Activated CD4-positive, CD25-positive, alpha-beta regulatory T cell treated with anti-CD3 and anti-CD28 coated beads, Interleukin-2, amount 50 U/mL, for 16 hours (primary cell): ENCODE data around the gene SRPK2.
A peak's percentile ranks its signal among the peaks of the same experiment; 100 is the strongest.
"Not testable (repeated sequence)": the region's sequence is repeated elsewhere in the genome, so short reads cannot be mapped to it uniquely, and the experiment has no call there.

Source experiments
- DNase-seq: peaks from one replicate; pipeline ENCODE4 v3.0.0-alpha.2; 2020; ENCODE audit warnings: low read depth, low spot score

The SRPK2 gene

DNA sequence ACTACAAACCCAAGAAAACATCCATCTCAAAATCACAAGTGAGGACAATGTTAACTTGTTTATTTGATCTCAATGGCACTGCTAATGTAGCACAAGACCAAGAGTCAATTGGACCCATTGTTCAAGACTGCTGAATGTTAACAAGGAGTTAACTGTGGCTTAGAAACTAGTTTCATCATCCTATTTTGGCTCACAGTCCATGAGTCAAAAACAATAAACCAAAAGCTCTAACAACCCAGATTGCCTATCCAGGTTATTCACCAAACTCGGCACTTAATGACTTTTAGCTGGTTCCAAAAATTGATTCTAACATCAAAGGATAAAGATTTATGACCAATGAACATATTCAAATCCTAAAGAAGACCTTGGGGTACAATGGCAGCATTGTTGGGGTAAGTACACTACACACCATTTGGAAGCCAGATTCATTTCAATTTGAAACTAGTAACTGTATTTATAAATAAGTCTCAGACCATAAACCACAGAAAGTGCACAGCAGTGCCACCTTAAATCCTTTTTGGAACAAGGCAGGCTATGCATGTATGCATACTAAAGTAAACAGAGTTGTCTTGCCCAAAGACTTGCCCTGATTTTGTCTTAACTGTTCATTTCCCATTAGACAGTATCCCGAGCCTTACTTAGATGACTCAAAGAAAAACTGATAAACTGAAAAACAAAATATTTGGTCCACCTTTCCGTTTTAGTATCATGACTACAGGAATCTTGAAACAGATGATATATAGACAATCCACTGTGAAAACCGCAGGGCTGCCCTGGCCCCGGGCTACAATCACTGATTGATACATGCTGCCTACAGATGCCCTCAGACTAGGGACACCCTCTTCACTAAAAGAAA, 84.5 kb downstream of the SRPK2 start:
- no peak for DNase-seq

DNA sequence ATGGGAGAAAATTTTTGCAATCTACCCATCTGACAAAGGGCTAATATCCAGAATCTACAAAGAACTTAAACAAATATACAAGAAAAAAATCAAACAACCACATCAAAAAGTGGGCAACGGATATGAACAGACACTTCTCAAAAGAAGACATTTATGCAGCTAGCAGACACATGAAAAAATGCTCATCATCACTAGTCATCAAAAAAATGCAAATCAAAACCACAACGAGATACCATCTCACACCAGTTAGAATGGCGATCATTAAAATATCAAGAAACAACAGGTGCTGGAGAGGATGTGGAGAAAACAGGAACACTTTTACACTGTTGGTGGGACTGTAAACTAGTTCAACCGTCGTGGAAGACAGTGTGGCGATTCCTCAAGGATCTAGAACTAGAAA, 88.1 kb downstream of the SRPK2 start:
- peak; percentile 6 for DNase-seq

DNA sequence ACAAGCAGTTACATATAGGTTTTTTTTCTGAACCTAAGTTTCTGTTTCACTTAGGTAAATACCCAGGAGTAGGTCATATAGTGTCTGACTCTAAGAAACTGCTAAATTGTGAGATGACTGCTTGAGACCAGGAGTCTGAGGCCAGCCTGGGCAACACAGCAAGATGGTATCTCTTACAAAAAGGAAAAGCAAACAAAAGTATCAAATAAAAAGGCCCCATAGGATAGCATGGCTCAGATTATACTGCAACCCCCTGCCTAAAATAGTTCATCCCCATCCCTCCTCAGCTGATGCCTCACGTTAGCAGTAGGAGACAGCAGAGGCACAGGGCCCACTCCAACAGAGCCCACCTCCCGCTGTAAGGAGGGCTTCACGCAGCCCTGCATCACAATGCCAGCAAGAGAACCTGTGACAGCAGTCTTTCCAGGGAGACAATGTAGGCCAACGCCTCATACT, 90.3 kb downstream of the SRPK2 start:
- DNase-seq: no peak

DNA sequence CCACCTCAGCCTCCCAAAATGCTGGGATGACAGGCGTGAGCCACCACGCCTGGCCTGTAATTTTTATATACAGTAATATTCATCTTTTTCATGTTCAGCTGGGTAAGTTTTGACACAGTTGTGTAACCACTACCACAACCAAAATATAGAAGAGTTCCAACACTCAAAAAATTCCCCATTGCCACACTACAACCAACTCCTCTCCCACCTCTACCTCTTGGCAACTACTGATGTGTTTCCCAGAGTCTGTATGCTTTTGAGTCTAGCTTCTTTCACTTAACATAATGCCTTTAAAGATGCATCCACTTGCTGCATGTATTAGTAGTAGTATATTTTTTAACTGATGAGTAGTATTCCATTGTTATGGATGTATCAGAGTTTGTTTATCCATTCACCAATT, 90.7 kb downstream of the SRPK2 start:
- DNase-seq: no peak

DNA sequence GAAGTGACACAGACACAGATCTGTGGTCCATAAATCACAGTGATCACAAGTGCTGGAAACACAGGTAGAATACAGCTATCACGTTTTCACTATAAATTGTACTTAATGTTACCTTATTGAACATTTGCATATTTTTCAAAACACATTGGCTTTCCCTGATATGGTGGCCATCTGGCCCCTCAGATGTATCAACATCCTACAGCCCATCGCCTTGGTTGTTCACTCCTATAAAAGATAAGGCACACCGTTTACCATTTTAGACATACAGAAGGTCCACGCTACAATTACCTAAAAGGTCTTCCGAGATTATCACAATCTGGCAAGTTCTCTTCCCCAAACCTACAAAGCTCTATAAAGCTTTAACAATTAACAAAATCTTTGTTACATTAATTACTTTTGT, 91.4 kb downstream of the SRPK2 start:
- no peak for DNase-seq

DNA sequence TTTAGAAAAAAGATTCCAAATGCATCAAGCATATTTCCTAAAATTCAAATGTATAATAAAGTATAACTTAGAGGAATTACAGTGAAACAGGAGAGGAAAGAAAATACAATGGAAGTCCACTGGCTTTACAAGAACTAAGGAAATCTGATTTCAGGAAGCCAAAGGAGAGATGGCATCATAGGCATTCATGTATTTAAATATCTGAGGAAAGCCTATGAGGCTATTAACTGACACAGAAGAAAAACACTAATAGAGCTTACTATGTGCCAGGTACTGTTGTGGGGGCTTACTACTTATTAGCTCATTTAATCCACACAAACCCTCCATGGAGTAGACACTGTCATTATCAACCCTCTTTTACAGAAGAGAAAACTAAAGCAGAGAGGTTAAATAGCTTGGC, 92.2 kb downstream of the SRPK2 start:
- no peak for DNase-seq

DNA sequence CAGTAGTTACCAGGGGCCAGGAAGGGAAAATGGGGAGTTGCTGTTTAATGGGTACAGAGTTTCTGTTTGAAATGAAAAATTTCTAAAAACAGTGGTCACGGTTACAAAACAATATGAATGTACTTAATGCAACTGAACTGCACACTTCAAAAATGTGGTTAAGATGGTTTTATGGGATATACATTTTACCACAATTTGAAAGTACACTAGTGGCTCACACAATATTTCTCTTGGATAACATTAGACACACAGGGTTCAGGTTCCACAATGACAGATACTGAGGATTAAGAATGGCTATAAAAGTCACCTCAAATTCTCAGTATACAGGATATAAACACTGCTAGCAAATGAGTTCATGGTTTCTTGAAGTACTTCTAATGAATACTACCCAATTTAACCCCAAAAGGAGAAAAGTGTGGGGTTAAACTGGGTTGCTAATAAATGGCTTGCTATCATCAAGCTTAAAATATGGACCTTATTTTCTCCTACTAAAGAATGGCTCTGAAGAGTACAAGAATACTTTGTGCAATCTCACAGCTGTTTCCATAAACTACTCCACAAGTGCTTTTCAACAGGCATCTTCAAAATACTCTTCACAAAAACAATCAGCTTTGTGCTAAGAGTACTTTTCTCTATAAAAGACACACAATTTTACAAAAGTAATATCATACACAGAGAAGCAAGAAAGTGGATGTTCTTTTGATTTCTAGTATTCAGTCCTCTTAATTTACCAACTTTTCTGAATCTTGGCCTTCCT, 92.9 kb downstream of the SRPK2 start:
- no peak for DNase-seq

DNA sequence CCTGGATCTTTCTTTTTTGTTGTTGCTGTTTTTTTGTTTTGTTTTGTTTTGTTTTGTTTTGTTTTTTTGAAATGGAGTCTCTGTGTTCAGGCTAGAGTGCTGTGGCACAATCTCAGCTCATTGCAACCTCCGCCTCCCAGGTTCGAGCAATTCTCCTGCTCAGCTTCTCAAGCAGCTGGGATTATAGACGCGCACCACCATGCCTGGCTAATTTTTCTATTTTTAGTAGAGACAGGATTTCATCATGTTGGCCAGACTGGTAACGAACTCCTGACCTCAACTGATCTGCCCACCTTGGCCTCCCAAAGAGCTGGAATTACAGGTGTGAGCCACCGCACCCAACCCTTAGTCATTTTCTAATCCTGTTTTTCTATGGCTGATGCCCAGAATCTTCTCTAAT, 94.2 kb downstream of the SRPK2 start:
- DNase-seq: not testable (repeated sequence)

DNA sequence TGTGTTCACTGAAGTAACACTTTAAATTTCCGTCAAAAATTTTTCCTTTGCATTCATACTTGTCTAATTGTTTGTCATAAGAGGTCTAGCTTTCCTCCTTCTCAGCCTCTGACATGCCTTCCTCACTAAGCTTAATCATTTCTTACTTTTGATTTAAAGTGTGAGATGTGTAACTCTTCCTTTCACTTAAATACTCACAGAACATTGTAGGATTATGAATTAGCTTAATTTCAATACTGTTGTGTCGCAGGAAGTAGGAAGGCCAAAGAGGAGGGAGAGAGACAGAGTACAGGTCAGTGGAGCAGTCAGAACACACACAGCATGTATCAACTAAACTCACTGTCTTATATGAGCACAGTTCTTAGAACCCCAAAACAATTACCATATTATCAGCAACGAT, 99.0 kb downstream of the SRPK2 start:
- no peak for DNase-seq

DNA sequence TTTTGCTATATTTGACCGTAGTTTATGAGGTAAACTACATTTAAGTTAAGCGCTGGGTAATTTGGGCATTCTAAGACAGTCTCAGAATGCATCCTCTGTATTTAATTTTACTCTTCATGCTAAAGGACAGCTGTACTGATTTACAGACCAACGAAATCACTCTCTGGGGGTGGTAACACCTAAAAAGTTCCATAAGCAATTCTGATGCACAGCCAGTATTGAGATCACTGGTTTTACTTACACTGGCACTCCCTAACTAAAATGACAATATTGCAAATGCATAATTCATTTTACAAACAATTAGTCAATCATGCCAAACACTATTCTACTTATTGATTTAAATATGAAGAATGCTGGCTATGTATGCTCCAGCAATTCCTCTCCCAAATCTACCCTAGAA, 102.3 kb downstream of the SRPK2 start:
- DNase-seq: no peak

DNA sequence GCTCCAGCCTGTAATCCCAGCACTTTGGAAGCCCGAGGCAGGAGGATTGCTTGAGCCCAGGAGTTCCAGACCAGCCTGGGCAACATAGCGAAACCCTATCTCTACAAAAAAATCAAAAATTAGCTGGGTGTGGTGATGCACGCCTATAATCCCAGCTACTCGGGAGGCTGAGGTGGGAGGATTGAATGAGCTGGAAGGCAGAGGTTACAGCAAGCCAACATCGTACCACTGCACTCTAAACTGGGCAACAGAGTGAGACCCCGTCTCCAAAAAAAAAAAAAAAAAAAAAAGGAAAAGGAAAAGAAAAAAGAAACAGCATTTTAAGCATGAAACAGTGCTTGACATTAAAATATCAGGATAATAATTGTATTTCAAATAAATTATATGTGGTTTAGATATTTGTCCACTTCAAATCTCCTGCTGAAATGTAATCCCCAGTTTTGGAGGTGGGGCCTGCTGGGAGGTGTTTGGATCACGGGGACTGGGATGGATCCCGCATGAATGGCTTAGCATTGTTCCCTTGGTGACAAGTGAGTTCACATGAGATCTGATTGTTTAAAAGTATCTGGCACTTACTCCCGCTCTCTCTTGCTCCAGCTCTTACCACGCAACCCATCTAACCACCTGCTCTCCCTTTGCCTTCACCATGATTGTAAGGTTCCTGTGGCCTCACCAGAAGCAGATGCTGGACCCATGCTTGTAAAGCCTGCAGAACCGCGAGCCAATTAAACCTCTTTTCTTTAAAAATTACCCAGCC, 103.4 kb downstream of the SRPK2 start:
- DNase-seq: no peak

DNA sequence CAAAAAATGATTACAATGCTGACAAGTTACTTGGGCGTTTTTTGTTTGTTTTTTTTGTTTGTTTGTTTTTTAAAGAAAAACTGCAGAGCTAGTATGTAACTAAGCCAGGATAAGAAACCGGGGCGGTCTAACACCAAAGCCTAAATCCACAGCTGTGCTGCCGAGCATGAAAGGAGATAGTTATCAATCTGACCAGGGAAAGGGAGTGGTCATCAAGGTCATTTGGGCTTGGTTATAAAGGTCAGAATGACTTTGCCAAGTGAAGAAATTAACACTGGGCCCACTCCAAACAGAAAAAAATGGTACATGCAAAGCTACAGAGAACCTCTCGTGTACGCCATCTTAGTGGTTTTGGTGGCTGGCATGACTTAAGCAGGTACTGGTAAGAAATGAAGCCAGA, 104.7 kb downstream of the SRPK2 start:
- no peak for DNase-seq

DNA sequence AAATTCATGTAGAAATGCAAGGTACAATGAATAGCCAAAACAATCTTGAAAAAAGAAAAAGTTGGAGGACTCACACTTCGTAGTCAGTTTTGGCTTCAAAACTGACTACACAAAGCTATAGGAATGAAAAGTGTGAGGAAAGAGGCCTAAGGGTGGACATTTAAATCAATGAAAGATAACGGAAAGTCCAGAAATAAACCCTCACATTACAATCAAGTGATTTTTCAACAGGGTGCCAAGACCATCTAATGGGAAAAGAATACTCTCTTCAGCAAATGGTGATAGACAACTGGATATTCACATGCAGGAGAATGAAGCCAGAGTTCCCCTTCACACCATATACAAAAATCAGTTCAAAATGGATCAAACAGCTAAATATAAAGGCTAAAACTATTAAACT, 106.8 kb downstream of the SRPK2 start:
- no peak for DNase-seq

DNA sequence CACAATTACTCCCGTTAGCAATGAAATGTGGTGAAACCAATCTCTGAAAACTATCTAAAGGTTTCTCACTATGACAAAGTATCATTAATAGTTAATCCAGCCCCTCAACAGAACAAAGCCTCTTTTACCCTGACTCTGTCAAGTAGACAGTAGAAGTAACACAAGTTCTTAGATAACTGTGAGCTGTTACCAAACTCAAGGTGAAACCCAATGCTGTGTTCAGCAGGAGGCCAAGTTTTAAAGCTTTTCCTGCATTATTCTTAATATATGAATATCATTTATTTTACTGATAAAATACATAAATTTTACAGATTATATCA, 109.1 kb downstream of the SRPK2 start:
- DNase-seq: no peak

DNA sequence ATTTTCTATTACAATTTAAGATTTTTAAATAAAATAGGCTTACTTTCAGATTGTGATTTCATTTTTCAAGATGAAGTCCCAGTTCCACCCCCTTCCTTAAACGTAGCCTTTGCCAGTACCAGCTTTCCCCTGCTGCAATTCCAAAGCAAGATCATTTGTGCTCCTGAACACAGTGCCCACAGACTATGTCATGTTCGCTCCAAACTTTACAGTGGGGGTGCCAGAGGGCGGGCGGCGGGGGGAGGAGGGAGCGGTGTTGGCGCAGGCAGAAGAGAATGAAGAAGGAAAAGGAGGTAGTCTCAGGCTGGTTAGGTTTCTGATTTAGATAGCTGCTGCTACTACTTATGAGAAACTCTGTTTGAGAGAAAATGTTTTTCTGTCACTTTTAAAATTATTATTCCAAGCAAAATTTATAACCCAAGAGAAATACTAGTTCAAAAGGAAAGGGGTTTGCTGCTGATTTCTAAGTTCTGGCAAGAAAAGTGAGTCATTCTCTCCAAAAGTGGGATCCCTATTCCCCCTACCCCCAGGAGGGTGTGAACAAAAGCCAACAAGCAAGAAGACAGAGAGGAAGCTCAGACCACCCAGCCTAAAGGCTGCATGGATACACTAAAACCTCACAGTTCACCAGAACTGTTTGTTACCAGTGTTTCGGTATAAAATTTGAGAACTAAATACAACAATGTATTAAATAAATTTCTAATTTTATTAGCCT, 109.6 kb downstream of the SRPK2 start:
- no peak for DNase-seq

DNA sequence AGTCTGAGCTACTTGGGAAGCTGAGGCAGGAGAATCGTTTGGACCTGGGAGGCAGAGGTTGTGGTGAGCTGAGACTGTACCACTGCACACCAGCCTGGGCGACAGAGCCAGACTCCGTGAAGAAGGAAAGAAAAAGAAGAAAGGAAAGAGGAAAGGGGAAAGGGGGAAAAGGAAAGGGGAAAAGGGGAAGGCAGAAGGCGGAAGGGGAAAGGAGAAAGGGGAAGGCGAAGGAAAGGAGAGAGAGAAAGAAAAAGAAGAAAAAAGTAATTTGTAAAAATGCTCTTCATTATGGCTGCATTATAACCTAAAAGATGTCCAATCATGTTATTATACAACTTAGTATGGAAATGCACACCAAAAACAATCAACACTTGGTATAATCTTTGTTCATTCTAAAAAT, 110.2 kb downstream of the SRPK2 start:
- DNase-seq: no peak

DNA sequence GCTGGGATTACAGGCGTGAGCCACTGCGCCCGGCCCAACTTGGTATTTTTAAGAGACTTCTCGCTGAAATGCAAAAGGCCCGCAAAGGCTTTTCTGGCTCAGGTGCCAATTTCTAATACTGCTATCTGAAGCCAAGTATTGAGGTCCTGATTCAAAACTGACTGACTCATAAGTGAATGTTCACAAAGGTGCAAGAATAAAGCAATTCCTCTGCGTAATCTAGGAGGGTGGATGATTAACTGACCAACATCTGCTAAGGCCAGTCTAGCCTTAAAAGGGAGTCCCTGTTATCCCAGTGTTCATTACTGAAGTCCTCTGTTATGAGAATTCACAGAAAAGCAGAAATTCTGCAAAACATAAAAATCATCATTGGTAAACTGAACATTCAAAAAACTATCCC, 111.4 kb downstream of the SRPK2 start:
- no peak for DNase-seq

DNA sequence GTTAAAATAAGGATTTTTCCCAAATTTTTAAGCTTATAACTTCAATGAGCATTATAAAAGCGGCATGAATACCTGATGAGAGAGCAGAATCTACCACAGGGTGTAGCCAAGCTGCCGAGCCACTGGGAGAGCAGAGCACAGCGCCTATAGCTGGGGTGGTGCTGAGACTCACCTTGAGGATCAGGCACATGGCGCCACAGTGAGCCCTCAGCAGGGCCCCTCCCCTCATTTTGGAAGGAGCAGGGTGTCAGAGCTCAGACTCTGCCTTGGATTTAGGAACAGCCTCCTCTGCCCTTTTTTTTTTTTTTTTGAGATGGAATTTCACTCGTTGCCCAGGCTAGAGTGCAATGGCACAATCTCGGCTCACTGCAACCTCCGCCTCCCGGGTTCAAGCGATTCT, 118.6 kb downstream of the SRPK2 start:
- DNase-seq: no peak

DNA sequence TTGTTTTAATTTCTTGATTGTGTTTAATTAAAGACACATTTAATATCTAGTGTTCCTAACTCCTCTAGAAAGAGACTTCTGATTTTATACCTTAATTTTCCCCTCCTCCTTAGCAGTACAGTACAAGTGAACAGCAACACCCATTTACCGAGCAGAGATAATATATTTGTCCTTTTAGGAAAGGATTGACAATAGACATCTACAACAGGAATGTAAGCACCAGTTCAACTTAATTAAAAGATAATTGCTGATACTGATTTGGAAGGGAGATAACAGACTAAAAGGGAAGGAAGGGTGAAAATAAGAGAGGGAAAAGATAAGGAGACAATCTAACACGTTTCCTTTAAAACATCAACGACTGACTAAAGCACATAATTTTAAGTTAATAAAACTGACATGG, 119.3 kb downstream of the SRPK2 start:
- DNase-seq: no peak

DNA sequence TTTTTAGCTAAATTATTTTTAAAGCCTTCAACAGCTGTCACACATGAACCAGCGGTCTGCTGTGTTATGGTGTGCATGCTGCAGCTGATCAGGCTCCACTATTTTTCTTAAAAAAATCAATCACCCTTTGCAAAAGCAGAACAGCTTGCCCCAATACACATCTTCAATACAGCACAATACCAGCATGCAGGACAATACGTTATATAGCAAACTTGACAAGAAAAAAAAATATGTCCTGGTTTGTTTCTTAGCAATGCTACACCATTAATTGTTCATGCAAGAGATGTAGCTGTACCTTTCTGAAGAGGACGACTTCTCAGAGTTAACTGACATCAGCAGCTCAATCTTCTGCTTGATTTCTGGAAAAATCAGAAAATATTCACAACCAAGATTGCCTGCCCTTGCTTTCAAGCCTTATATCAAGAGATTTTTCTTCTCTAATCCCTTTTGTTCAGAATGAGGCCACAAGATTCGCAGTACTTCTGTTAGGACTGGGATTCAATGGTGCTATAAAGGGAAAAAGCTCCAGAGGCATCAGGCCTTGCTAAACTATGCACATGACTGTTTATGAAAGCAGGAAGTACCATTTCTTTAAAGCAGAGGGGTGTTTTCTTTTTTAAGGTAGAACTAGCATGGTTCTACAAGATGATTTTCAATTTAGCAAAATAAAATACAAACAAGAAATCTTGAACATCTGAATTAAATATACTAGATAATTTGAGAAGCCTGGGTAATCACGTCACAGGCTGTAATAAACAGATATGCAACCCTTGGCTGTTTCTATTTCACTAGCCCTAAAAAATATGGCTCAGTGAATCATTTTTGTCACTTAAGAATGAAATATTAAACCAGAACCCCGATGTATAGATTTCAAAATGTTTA, 120.0 kb downstream of the SRPK2 start:
- no peak for DNase-seq

DNA sequence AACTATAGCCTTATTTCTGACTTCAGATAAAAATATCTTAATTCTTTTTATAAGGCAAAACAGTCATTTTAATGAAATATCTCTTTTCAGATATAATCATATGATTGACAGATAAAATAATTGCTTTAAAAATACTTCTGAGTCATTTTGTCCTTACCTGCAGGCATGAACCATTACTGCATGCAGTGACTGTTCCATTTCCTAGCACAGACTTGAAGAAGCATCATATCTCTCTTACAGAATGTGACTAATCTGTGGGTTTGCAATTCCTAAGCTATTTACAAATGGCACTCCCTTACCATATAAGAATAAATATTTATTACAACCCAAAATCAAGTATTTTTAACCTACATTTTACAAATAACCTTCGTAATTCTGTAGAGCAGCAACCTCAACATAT, 120.7 kb downstream of the SRPK2 start:
- no peak for DNase-seq
